GM21381 (cell line): ENCODE data around the gene LRP1.

ENCODE experiments used
- ATAC-seq: cut with Tn5 transposase; IDR thresholded peaks from one replicate; pipeline ENCODE4 v1.9.1; 2021; ENCODE audit warnings: mild to moderate bottlenecking, moderate library complexity; ENCODE audit not compliant: unreplicated experiment

Gene LRP1

GRCh38 chr12:57133013-57133569 lies 4.8 kb downstream of the LRP1 start:
- ATAC-seq = no peak

GRCh38 chr12:57133916-57134315 lies 5.6 kb downstream of the LRP1 start:
- no peak for ATAC-seq

GRCh38 chr12:57134949-57135348 lies 6.7 kb downstream of the LRP1 start:
- ATAC-seq = no peak

- no peak for ATAC-seq
Measured at GRCh38 chr12:57135527-57136326, 7.4 kb downstream of the LRP1 start.

- no peak for ATAC-seq
Measured at GRCh38 chr12:57138526-57139272, 10.4 kb downstream of the LRP1 start.

GRCh38 chr12:57139796-57140649 lies 11.7 kb downstream of the LRP1 start:
- ATAC-seq = no peak

GRCh38 chr12:57141249-57141648 lies 13.0 kb downstream of the LRP1 start:
- no peak for ATAC-seq

- ATAC-seq = no peak
Measured at GRCh38 chr12:57142121-57142520, 13.8 kb downstream of the LRP1 start.

- ATAC-seq = no peak
Measured at GRCh38 chr12:57142727-57143126, 14.4 kb downstream of the LRP1 start.

- ATAC-seq = no peak
Measured at GRCh38 chr12:57143454-57143853, 15.2 kb downstream of the LRP1 start.

GRCh38 chr12:57145460-57146059 lies 17.3 kb downstream of the LRP1 start:
- no peak for ATAC-seq

GRCh38 chr12:57146092-57146491 lies 17.8 kb downstream of the LRP1 start:
- ATAC-seq = no peak

- ATAC-seq = no peak
Measured at GRCh38 chr12:57146961-57147944, 19.0 kb downstream of the LRP1 start, which contains the start of gene LRP1-AS. LRP1-AS (minus strand) TSS chr12:57147619.

- ATAC-seq = no peak
Measured at GRCh38 chr12:57148469-57149244, 20.4 kb downstream of the LRP1 start.

- ATAC-seq = no peak
Measured at GRCh38 chr12:57149245-57149900, 21.1 kb downstream of the LRP1 start.

- ATAC-seq = no peak
Measured at GRCh38 chr12:57150400-57151000, 22.2 kb downstream of the LRP1 start.

- ATAC-seq = no peak
Measured at GRCh38 chr12:57151741-57152630, 23.7 kb downstream of the LRP1 start.
